HepG2 (cell line): Measurements from ENCODE around the gene SLC22A31. TPM values are rescaled to one million over a fixed set of nuclear protein-coding genes. Genes with fewer than 3 reads are reported as not detected.

Source experiments
- AGO1 ChIP-seq: fragments of 200-400 bp; formaldehyde crosslinking; IDR thresholded peaks from 2 replicates; pipeline ENCODE4 v1.6.1; 2017; ENCODE audit warnings: mild to moderate bottlenecking, low read depth, low read length, moderate library complexity; ENCODE audit not compliant: poor library complexity, severe bottlenecking
- AGO2 ChIP-seq: fragments of 200-400 bp; formaldehyde crosslinking; optimal IDR thresholded peaks from 2 replicates; pipeline ENCODE3; 2017; ENCODE audit warnings: mild to moderate bottlenecking, low read depth, low read length, moderate library complexity
- CENPX ChIP-seq: sonication (generic); formaldehyde crosslinking; IDR thresholded peaks from 2 replicates; pipeline ENCODE4 v1.9.0; 2021; ENCODE audit warnings: mild to moderate bottlenecking, missing genetic modification reagents, moderate library complexity
- EP300 ChIP-seq, 3 experiments: sonication (generic) in 1 of 3; formaldehyde crosslinking in 1 of 3; IDR thresholded peaks; 2 replicates each; pipeline versions ENCODE4 v1.5.1 to v1.6.1; 2011 to 2020; ENCODE audit warnings: low read depth in 2 of 3, low read length in 2 of 3, borderline replicate concordance in 1 of 3, improper control_type of control experiment in 1 of 3, mild to moderate bottlenecking in 1 of 3, missing genetic modification reagents in 1 of 3, moderate library complexity in 1 of 3
- GZF1 ChIP-seq: sonication (generic); formaldehyde crosslinking; IDR thresholded peaks from 2 replicates; pipeline ENCODE4 v1.5.1; 2020; ENCODE audit warnings: mild to moderate bottlenecking, missing genetic modification reagents
- HOXD1 ChIP-seq: sonication (generic); formaldehyde crosslinking; IDR thresholded peaks from 2 replicates; pipeline ENCODE4 v1.5.0; 2020; ENCODE audit warnings: missing genetic modification reagents
- KDM2A ChIP-seq: sonication (generic); formaldehyde crosslinking; IDR thresholded peaks from 2 replicates; pipeline ENCODE4 v1.4.0; 2020; ENCODE audit warnings: low read depth, missing genetic modification reagents, borderline replicate concordance
- KIAA2018 ChIP-seq: sonication (generic); formaldehyde crosslinking; IDR thresholded peaks from 2 replicates; pipeline ENCODE4 v1.5.0; 2020; ENCODE audit warnings: mild to moderate bottlenecking, missing genetic modification reagents, borderline replicate concordance
- MTF2 ChIP-seq: sonication (generic); formaldehyde crosslinking; IDR thresholded peaks from 2 replicates; pipeline ENCODE4 v1.5.0; 2020; ENCODE audit warnings: missing genetic modification reagents, borderline replicate concordance
- MXD4 ChIP-seq: IDR thresholded peaks from 2 replicates; pipeline ENCODE4 v1.6.1; 2016; ENCODE audit warnings: mild to moderate bottlenecking, missing biosample characterization, missing genetic modification reagents
- RBM39 ChIP-seq: fragments of 200-400 bp; formaldehyde crosslinking; IDR thresholded peaks from one replicate; pipeline ENCODE4 v1.6.1; 2018; ENCODE audit warnings: antibody characterized with exemption, mild to moderate bottlenecking, low read depth, low read length; ENCODE audit not compliant: poor library complexity, severe bottlenecking
- TFDP1 ChIP-seq: IDR thresholded peaks from 2 replicates; pipeline ENCODE4 v1.6.1; 2016; ENCODE audit warnings: missing compliant biosample characterization, missing genetic modification reagents, borderline replicate concordance
- ZBTB26 ChIP-seq: IDR thresholded peaks from 2 replicates; pipeline ENCODE4 v1.6.1; 2016; ENCODE audit warnings: missing compliant biosample characterization, missing genetic modification reagents, borderline replicate concordance
- ZIK1 ChIP-seq: sonication (generic); formaldehyde crosslinking; IDR thresholded peaks from 2 replicates; pipeline ENCODE4 v1.5.0; 2020; ENCODE audit warnings: mild to moderate bottlenecking, low read depth, missing genetic modification reagents, borderline replicate concordance
- ZNF235 ChIP-seq: sonication (generic); formaldehyde crosslinking; IDR thresholded peaks from 2 replicates; pipeline ENCODE4 v1.8.1; 2023; ENCODE audit warnings: mild to moderate bottlenecking, missing genetic modification reagents, borderline replicate concordance
- ZNF569 ChIP-seq: sonication (generic); formaldehyde crosslinking; IDR thresholded peaks from 2 replicates; pipeline ENCODE4 v1.5.0; 2020; ENCODE audit warnings: mild to moderate bottlenecking, missing genetic modification reagents, moderate library complexity, borderline replicate concordance
- ZSCAN25 ChIP-seq: sonication (generic); formaldehyde crosslinking; IDR thresholded peaks from 2 replicates; pipeline ENCODE4 v1.8.0; 2022; ENCODE audit warnings: mild to moderate bottlenecking, missing genetic modification reagents
- polyA plus RNA-seq, 8 experiments: library from polyadenylated mRNA; depleted of rRNA in 3 of 8; stranded (reverse) in 7 of 8; unstranded in 1 of 8; fragments of >200 nt; fragmentation: Illumina TruSeq in 4 of 8; extraction: Trizol in 4 of 8; gene quantifications; 2 replicates each; pipeline versions ENCODE4 v1.2.1 to v1.2.3, GENCODE V29; 2011 to 2016; ENCODE audit warnings: low read depth in 4 of 8, missing spikeins in 1 of 8, mixed read lengths in 1 of 8; ENCODE audit not compliant: insufficient read depth in 1 of 8
- total RNA-seq, 5 experiments: library from RNA; depleted of rRNA; stranded (reverse); fragments of >200 nt; fragmentation: Illumina TruSeq; extraction: Trizol; gene quantifications; 2 replicates each; pipeline ENCODE4 v1.2.3, GENCODE V29; 2016; ENCODE audit warnings: low read depth in 1 of 5

SLC22A31 gene
- total and polyA plus RNA-seq, 2 of the 13 experiments (the other 11 are each of a cell fraction or from before 2014, with no cell fraction given), result 67.3 to 83.3 TPM

- no peak for TF ChIP-seq ZBTB26 (CRISPR knock-in tag)
- TF ChIP-seq CENPX (CRISPR knock-in tag), result no peak
- no peak for TF ChIP-seq MTF2
- TF ChIP-seq AGO2, result peak; percentile 87
- TF ChIP-seq AGO1, result peak; percentile 80
- no peak for TF ChIP-seq RBM39
- no peak for TF ChIP-seq ZNF235
- TF ChIP-seq EP300 (IDR thresholded peaks at IDR 0.05; ENCODE audit: low read depth in 2 of 2, low read length in 2 of 2), result no peak
- TF ChIP-seq EP300 (CRISPR knock-in tag; IDR thresholded peaks at IDR 0.05; ENCODE audit: borderline replicate concordance), result no peak
- TF ChIP-seq KDM2A (CRISPR knock-in tag), result peak; percentile 40; the same call in 1 of the 2 replicates
- peak; percentile 78; the same call in 1 of the 2 replicates for TF ChIP-seq ZIK1 (CRISPR knock-in tag)
- TF ChIP-seq KIAA2018, result 0 out of 2 replicates have a peak, but pooled peaks have one; percentile 40
- peak; percentile 71; the same call in 1 of the 2 replicates for TF ChIP-seq GZF1 (CRISPR knock-in tag)
- TF ChIP-seq TFDP1 (CRISPR knock-in tag), result 0 out of 2 replicates have a peak, but pooled peaks have one; percentile 16
- TF ChIP-seq HOXD1 (CRISPR knock-in tag), result no peak
- no peak for TF ChIP-seq MXD4 (CRISPR knock-in tag)
- peak; percentile 15; the same call in 1 of the 2 replicates for TF ChIP-seq ZSCAN25 (CRISPR knock-in tag)
- TF ChIP-seq ZNF569 (CRISPR knock-in tag), result no peak
Measured at GRCh38 chr16:89190150-89190958, 10.0 kb downstream of the SLC22A31 start (continued).
